ENCODE measurements around the gene TM4SF20.

Gene TM4SF20

DNA sequence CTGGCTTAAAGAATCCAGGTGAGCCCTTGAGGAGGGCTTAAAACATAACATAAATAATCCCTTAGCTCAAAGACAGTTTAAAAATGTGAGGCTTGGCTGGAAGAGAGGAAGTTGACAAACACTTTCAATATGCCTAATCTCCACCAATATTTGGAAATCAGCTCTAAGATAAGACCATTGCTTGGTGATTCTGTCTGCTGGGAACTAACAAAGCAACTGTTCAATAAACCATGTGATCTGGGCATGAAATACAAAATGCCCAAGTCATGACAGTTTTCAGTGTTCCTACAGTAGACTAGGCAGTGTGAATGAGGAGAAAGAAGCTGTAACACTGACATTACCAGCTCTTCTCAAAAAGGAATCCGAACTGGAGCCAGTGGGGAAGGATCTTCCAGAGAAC lies 43.4 kb downstream of the TM4SF20 start:
- no peaks in the 10 kb centered on the region for H3K27me3 ChIP-seq (ENCODE audit: control insufficient read depth, low read length)
- no peaks in the 10 kb centered on the region for H3F3A ChIP-seq (ENCODE audit: control insufficient read depth, insufficient read depth)
- no peaks in the 10 kb centered on the region for H3K9me2 ChIP-seq (replicated peaks; ENCODE audit: control insufficient read depth, low read length)
- H3K27ac ChIP-seq (ENCODE audit: low read depth, low read length), result no peak overlapping the region
- H3K36me3 ChIP-seq (ENCODE audit: control insufficient read depth, low read length), result peaks cover 69% of the 10 kb centered on the region
- no peak overlapping the region for H3K4me3 ChIP-seq (ENCODE audit: low read length)
- H3K4me2 ChIP-seq (ENCODE audit: low read length), result no peak overlapping the region
- no peaks in the 10 kb centered on the region for H3K4me1 ChIP-seq (ENCODE audit: control insufficient read depth, low read length)
- H3K79me2 ChIP-seq (ENCODE audit: control insufficient read depth, low read length), result peaks cover 8% of the 10 kb centered on the region
- 0 out of 2 replicates have a peak, but pooled peaks cover 5% of the 10 kb centered on the region for H4K20me1 ChIP-seq (ENCODE audit: control insufficient read depth, insufficient read depth, low read depth, low read length)
- H3K9me3 ChIP-seq (ENCODE audit: control insufficient read depth, insufficient read depth, low read length), result no peaks in the 10 kb centered on the region
- TF ChIP-seq, protein P1, sequence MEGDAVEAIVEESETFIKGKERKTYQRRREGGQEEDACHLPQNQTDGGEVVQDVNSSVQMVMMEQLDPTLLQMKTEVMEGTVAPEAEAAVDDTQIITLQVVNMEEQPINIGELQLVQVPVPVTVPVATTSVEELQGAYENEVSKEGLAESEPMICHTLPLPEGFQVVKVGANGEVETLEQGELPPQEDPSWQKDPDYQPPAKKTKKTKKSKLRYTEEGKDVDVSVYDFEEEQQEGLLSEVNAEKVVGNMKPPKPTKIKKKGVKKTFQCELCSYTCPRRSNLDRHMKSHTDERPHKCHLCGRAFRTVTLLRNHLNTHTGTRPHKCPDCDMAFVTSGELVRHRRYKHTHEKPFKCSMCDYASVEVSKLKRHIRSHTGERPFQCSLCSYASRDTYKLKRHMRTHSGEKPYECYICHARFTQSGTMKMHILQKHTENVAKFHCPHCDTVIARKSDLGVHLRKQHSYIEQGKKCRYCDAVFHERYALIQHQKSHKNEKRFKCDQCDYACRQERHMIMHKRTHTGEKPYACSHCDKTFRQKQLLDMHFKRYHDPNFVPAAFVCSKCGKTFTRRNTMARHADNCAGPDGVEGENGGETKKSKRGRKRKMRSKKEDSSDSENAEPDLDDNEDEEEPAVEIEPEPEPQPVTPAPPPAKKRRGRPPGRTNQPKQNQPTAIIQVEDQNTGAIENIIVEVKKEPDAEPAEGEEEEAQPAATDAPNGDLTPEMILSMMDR (IDR thresholded peaks at IDR 0.05; ENCODE audit: low read depth, low read length, poor library complexity, severe bottlenecking), result no peak
- TF ChIP-seq EZH2phosphoT487 (IDR thresholded peaks at IDR 0.05; ENCODE audit: borderline replicate concordance, low read length), result no peak

DNA sequence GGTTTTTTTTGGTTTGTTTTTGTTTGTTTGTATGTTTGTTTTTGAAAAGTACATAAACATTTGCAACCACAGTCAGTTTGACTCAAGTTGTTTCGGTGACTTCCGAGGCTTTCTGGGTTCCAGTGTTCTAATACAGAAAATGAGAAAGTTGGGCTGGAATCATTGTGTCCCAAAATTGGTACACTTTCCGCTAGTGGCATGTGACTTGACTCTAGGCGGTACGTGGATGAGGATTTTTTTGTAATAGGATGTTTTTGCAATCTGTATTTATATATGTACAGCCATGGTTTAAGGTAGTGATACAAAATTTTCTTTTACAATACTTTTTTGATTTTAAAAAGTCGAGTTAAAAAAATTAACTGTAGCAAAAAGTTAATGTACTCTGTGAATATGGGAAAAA lies 52.3 kb downstream of the TM4SF20 start:
- Histone ChIP-seq H3K4me3 (ENCODE audit: low read length) (peak overlapping the region; percentile 98), H3K9me3 (ENCODE audit: control insufficient read depth, insufficient read depth, low read length) (no peaks in the 10 kb centered on the region; the same call in 1 of the 2 replicates), H3K36me3 (ENCODE audit: control insufficient read depth, low read length) (peaks cover 38% of the 10 kb centered on the region), H3K79me2 (ENCODE audit: control insufficient read depth, low read length) (peaks cover 65% of the 10 kb centered on the region), H3K27me3 (ENCODE audit: control insufficient read depth, low read length) (no peaks in the 10 kb centered on the region), H3F3A (ENCODE audit: control insufficient read depth, insufficient read depth) (no peaks in the 10 kb centered on the region), H3K4me2 (ENCODE audit: low read length) (peak overlapping the region; percentile 97), H3K9me2 (replicated peaks; ENCODE audit: control insufficient read depth, low read length) (no peaks in the 10 kb centered on the region), H3K4me1 (ENCODE audit: control insufficient read depth, low read length) (peaks cover 27% of the 10 kb centered on the region), H4K20me1 (ENCODE audit: control insufficient read depth, insufficient read depth, low read depth, low read length) (0 out of 2 replicates have a peak, but pooled peaks cover 6% of the 10 kb centered on the region), H3K27ac (ENCODE audit: low read depth, low read length) (no peak overlapping the region)
- TF ChIP-seq EZH2phosphoT487 (IDR thresholded peaks at IDR 0.05; ENCODE audit: borderline replicate concordance, low read length), result no peak
- TF ChIP-seq, protein P1 (IDR thresholded peaks at IDR 0.05; ENCODE audit: low read depth, low read length, poor library complexity, severe bottlenecking), result no peak

DNA sequence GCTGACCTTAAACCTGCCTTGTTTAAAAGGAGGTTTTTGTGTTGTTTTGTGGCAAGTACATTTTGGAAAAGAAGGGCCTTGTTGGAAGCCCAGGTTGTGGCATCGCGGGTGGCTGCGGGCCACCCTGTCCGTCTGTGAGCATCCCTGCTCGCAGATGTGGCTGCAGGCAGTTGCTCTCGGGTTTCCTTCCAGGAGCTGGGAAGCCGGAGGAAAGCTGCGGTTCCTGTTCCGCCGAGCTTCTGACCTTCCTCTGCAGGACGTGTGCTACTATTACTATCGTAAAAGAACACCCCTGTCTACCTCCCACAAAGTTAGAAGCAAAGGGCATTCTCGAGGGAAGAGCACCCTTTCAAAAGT lies 53.3 kb downstream of the TM4SF20 start:
- Histone ChIP-seq H3K4me3 (ENCODE audit: low read length) (peak overlapping the region; percentile 98), H3K9me2 (replicated peaks; ENCODE audit: control insufficient read depth, low read length) (no peaks in the 10 kb centered on the region), H4K20me1 (ENCODE audit: control insufficient read depth, insufficient read depth, low read depth, low read length) (0 out of 2 replicates have a peak, but pooled peaks cover 6% of the 10 kb centered on the region), H3K4me1 (ENCODE audit: control insufficient read depth, low read length) (peaks cover 27% of the 10 kb centered on the region), H3K36me3 (ENCODE audit: control insufficient read depth, low read length) (peaks cover 30% of the 10 kb centered on the region), H3K79me2 (ENCODE audit: control insufficient read depth, low read length) (peaks cover 57% of the 10 kb centered on the region), H3K27me3 (ENCODE audit: control insufficient read depth, low read length) (no peaks in the 10 kb centered on the region), H3K4me2 (ENCODE audit: low read length) (peak overlapping the region; percentile 97), H3K27ac (ENCODE audit: low read depth, low read length) (peak overlapping the region; percentile 64), H3K9me3 (ENCODE audit: control insufficient read depth, insufficient read depth, low read length) (no peaks in the 10 kb centered on the region; the same call in 1 of the 2 replicates), H3F3A (ENCODE audit: control insufficient read depth, insufficient read depth) (no peaks in the 10 kb centered on the region)
- no peak for TF ChIP-seq EZH2phosphoT487 (IDR thresholded peaks at IDR 0.05; ENCODE audit: borderline replicate concordance, low read length)
- TF ChIP-seq, protein P1 (IDR thresholded peaks at IDR 0.05; ENCODE audit: low read depth, low read length, poor library complexity, severe bottlenecking), result no peak
